ENCODE results near the gene TMC8. TPM values are rescaled to one million over a fixed set of nuclear protein-coding genes. Genes with fewer than 3 reads are reported as not detected.

TMC8 gene
- total RNA-seq, 1 experiment from 2014 or later, result not detected

DNA sequence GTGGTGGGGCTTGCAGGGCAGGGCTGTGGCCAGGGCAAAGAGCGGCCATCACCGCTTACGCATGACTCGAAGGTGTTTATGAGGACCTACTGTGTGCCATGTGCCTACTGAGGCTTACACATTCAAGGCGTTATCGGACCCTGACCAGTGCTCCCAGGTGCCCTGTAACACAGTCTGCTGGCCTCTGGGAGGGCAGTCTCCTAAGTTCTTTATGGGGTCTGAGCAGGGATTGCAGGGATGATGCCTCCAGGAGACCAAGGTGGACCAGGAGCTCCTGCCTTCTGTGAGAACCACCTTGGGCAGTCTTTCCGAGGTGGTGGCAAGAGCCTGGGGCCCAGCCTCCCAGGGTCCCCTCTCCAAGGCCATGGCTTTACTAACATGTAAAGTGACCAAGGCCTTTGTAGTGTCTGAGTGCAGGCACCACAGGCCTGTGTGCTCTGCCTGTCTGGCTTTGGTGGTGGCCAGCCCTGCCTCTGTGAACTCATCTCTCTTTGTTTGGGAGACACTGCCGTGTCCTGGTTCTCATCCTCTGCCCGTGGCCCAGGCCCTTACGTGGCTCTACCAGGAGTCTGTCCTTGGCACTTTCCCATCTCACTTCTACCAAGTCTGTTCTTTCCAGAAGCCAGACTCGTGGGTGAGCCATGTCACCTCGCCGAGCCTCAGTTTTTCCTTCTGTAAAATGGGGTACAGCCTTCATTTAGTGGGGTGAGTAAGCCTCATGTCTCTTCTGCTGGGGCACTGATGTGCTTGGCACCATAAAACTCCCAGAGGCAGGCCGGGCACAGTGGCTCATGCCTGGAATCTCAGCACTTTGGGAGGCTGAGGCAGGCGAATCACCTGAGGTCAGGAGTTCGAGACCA lies 34.4 kb downstream of the TMC8 start:
- ChIA-PET CTCF (no interaction called here), POLR2A (no interaction called here)
- Histone ChIP-seq H3K4me3 (ENCODE audit: low read depth, low read length) (no peak overlapping the region), H3K27me3 (replicated peaks; ENCODE audit: control insufficient read depth, insufficient read depth, low read length) (no peaks in the 10 kb centered on the region), H3K4me1 (peaks cover 8% of the 10 kb centered on the region), H3K9me3 (no peaks in the 10 kb centered on the region), H3K36me3 (ENCODE audit: control insufficient read depth, insufficient read depth, low read length) (no peaks in the 10 kb centered on the region)
- peaks cover 20% of the 10 kb centered on the region for H3K36me3 Mint-ChIP-seq (ENCODE audit: insufficient read depth, unreplicated experiment)
- intact Hi-C loops (cut with micrococcal nuclease; ENCODE audit: unreplicated experiment), result loop anchor here (5.0 kb wide), 1 partner anchor 38 kb away; the partner anchor contains the start of gene TMC6
- TF ChIP-seq, protein P1, sequence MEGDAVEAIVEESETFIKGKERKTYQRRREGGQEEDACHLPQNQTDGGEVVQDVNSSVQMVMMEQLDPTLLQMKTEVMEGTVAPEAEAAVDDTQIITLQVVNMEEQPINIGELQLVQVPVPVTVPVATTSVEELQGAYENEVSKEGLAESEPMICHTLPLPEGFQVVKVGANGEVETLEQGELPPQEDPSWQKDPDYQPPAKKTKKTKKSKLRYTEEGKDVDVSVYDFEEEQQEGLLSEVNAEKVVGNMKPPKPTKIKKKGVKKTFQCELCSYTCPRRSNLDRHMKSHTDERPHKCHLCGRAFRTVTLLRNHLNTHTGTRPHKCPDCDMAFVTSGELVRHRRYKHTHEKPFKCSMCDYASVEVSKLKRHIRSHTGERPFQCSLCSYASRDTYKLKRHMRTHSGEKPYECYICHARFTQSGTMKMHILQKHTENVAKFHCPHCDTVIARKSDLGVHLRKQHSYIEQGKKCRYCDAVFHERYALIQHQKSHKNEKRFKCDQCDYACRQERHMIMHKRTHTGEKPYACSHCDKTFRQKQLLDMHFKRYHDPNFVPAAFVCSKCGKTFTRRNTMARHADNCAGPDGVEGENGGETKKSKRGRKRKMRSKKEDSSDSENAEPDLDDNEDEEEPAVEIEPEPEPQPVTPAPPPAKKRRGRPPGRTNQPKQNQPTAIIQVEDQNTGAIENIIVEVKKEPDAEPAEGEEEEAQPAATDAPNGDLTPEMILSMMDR (IDR thresholded peaks at IDR 0.05; ENCODE audit: insufficient read depth in 1 of 2, low read depth in 1 of 2, low read length in 1 of 2, severe bottlenecking in 1 of 2, unreplicated experiment in 1 of 2), result no peak
- no peak overlapping the region for H3K27ac Mint-ChIP-seq (ENCODE audit: unreplicated experiment)
- no peaks in the 10 kb centered on the region for H3K27me3 Mint-ChIP-seq (ENCODE audit: insufficient read depth, unreplicated experiment)
- DNase-seq, result no peak
- no TSS peak for BruUV-seq (replicated peaks)
- H3K4me3 Mint-ChIP-seq (ENCODE audit: unreplicated experiment), result no peak overlapping the region
- H3K9me3 Mint-ChIP-seq (ENCODE audit: unreplicated experiment), result no peaks in the 10 kb centered on the region
- H3K4me1 Mint-ChIP-seq (ENCODE audit: low read depth, unreplicated experiment), result no peaks in the 10 kb centered on the region

DNA sequence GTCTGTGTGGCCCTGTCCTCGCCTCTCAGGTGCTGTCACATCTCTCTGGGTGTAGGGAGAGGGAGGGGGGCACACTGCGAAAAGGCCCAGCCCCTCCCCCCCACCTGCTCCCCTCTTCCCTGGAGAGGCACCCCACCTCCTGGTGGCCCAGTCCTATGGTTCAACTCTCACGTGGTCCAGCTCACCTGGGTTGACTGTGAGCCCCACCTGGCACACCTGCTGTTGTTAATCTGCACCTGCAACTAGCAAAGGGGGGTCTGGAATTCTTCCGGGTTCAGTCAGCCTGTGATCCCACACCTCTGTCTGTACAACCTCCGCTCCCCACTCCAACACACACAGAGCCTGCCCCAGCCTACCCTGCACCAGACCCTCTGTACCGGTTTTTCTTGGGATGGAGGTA lies 35.8 kb downstream of the TMC8 start:
- no peak overlapping the region for H3K27ac Mint-ChIP-seq (ENCODE audit: unreplicated experiment)
- no peak for DNase-seq
- peaks cover 34% of the 10 kb centered on the region for H3K36me3 Mint-ChIP-seq (ENCODE audit: insufficient read depth, unreplicated experiment)
- Histone ChIP-seq H3K27me3 (replicated peaks; ENCODE audit: control insufficient read depth, insufficient read depth, low read length) (no peaks in the 10 kb centered on the region), H3K36me3 (ENCODE audit: control insufficient read depth, insufficient read depth, low read length) (no peaks in the 10 kb centered on the region), H3K4me3 (ENCODE audit: low read depth, low read length) (no peak overlapping the region), H3K9me3 (no peaks in the 10 kb centered on the region), H3K4me1 (peaks cover 11% of the 10 kb centered on the region)
- H3K27me3 Mint-ChIP-seq (ENCODE audit: insufficient read depth, unreplicated experiment), result no peaks in the 10 kb centered on the region
- POLR2A ChIA-PET, result no interaction called here
- no peak overlapping the region for H3K4me3 Mint-ChIP-seq (ENCODE audit: unreplicated experiment)
- CTCF ChIA-PET, result no interaction called here
- TF ChIP-seq, protein P1 (IDR thresholded peaks at IDR 0.05; ENCODE audit: insufficient read depth in 1 of 2, low read depth in 1 of 2, low read length in 1 of 2, severe bottlenecking in 1 of 2, unreplicated experiment in 1 of 2), result peak in 1 of 2 experiments; percentile 8
- H3K4me1 Mint-ChIP-seq (ENCODE audit: low read depth, unreplicated experiment), result no peaks in the 10 kb centered on the region
- H3K9me3 Mint-ChIP-seq (ENCODE audit: unreplicated experiment), result no peaks in the 10 kb centered on the region
- intact Hi-C loops (cut with micrococcal nuclease; ENCODE audit: unreplicated experiment), result loop anchor here (5.0 kb wide), 1 partner anchor 39 kb away; the partner anchor contains the start of gene TMC6
- no TSS peak for BruUV-seq (replicated peaks)

DNA sequence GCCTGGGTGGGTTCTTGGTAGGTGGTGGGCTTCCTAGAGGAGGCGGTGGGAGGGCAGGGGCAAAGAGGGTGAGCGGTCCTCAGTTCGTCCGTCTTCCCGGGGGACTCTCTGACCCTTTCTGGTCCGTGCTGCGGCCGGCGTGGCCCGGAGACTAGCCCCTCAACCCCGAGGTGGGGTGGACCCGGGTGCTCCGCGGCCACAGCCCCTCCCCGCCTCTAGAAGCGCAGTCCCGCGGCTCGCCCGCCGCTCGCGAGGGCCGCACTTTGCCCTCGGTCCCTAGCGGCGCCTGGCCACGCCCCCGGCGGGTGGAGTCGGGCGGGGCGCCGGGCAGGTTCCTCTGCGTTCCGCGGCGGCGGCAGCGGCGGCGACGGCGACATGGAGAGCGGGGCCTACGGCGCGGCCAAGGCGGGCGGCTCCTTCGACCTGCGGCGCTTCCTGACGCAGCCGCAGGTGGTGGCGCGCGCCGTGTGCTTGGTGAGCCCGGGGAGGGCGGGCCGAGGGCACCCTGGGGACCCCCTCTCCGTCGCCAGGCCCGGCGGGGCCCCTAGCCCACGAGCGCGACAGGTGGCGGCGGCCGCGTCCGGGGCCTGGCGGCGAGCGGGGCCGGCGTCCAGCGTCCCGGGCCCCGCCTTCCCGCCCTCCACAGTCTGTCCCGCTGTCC lies 37.8 kb downstream of the TMC8 start, which contains the start of gene SYNGR2:
TSS of gene SYNGR2 (plus strand) at position 340 of the 661 bp plus-strand sequence. CDS start at position 376, 36 bp downstream.
- H3K4me1 ChIP-seq, result peaks cover 20% of the 10 kb centered on the region
- no peaks in the 10 kb centered on the region for H3K27me3 ChIP-seq (replicated peaks; ENCODE audit: control insufficient read depth, insufficient read depth, low read length)
- peaks cover 54% of the 10 kb centered on the region for H3K36me3 Mint-ChIP-seq (ENCODE audit: insufficient read depth, unreplicated experiment)
- no peaks in the 10 kb centered on the region for H3K9me3 ChIP-seq
- no peaks in the 10 kb centered on the region for H3K27me3 Mint-ChIP-seq (ENCODE audit: insufficient read depth, unreplicated experiment)
- H3K4me3 ChIP-seq (ENCODE audit: low read depth, low read length), result peak within 1 kb of the TSS; percentile 95
- peak within 1 kb of the TSS; percentile 76 for H3K4me3 Mint-ChIP-seq (ENCODE audit: unreplicated experiment)
- H3K36me3 ChIP-seq (ENCODE audit: control insufficient read depth, insufficient read depth, low read length), result no peaks in the 10 kb centered on the region; the same call in 1 of the 2 replicates
- H3K4me1 Mint-ChIP-seq (ENCODE audit: low read depth, unreplicated experiment), result peaks cover 14% of the 10 kb centered on the region
- no peaks in the 10 kb centered on the region for H3K9me3 Mint-ChIP-seq (ENCODE audit: unreplicated experiment)
- ChIA-PET POLR2A (interaction anchor here (1.9 kb wide), 1 partner anchor 18 kb away, joined by 12 read pairs; the partner anchor contains the start of genes AFMID and TK1), CTCF (interaction anchor here (0.6 to 1.4 kb wide), 2 partner anchors 33 to 40 kb away, joined by 6 to 9 read pairs; partner anchors contain the start of gene TMC6)
- TF ChIP-seq, protein P1 (IDR thresholded peaks at IDR 0.05; ENCODE audit: insufficient read depth in 1 of 2, low read depth in 1 of 2, low read length in 1 of 2, severe bottlenecking in 1 of 2, unreplicated experiment in 1 of 2), result no peak
- BruUV-seq (replicated peaks), result no TSS peak
- DNase-seq, result peak; percentile 87 to 97
- intact Hi-C loops (cut with micrococcal nuclease; ENCODE audit: unreplicated experiment), result loop anchor here (2.0 to 5.0 kb wide), 2 partner anchors 18 to 41 kb away; partner anchors contain the start of genes AFMID, TK1 and TMC6
- H3K27ac Mint-ChIP-seq (ENCODE audit: unreplicated experiment), result peak within 1 kb of the TSS; percentile 77

All from Caco-2 (cell line).